B cell (primary cell): ENCODE data around the gene TTC27. TPM values are rescaled to one million over a fixed set of nuclear protein-coding genes. Genes with fewer than 3 reads are reported as not detected.

ENCODE experiments used
- ATAC-seq: fragments of 200-7000 bp; cut with Tn5 transposase; one replicate; pipeline ENCODE4 v1.10.0; 2021; ENCODE audit warnings: low read depth, mild to moderate bottlenecking, moderate number of reproducible peaks, moderate library complexity
- CTCF ChIA-PET: fragments of 350-600 bp; sonication (Branson Sonifier 250); formaldehyde crosslinking; loops from one replicate; lab custom pipeline; 2021; ENCODE audit warnings: antibody characterized with exemption, inconsistent platforms; lab: Charles Lee
- POLR2A ChIA-PET: fragments of 350-600 bp; sonication (Branson Sonifier 250); formaldehyde crosslinking; loops from one replicate; lab custom pipeline; 2021; ENCODE audit warnings: antibody characterized with exemption; lab: Charles Lee
- DNase-seq: peaks from one replicate; pipeline ENCODE4 v3.0.0; 2013
- H2AFZ ChIP-seq: 2 replicates; pipeline ENCODE4 v1.6.1; 2012; ENCODE audit warnings: mild to moderate bottlenecking, low read depth, low read length; ENCODE audit not compliant: insufficient read depth, poor library complexity, severe bottlenecking
- H3K27ac ChIP-seq, 2 donors: 1 replicate in 1 of 2; 2 replicates in 1 of 2; pipeline ENCODE4 v1.5.1; 2012 to 2013; ENCODE audit warnings: low read length in 2 of 2, mild to moderate bottlenecking in 2 of 2, moderate library complexity in 1 of 2
- H3K27me3 ChIP-seq, 4 experiments: fragments of 200-600 bp in 1 of 4; sonication (generic) in 1 of 4; replicated peaks in 1 of 4; 1 replicate in 2 of 4; 2 replicates in 2 of 4; pipeline versions ENCODE4 v1.6.1 to v1.7.0; 2013 to 2016; ENCODE audit warnings: low read length in 3 of 4, mild to moderate bottlenecking in 2 of 4, mixed read lengths in 1 of 4, moderate library complexity in 1 of 4; ENCODE audit not compliant: insufficient read depth in 4 of 4, control insufficient read depth in 3 of 4; ENCODE audit errors: control extremely low read depth in 1 of 4
- H3K36me3 ChIP-seq, 2 experiments: replicated peaks in 1 of 2; 1 replicate in 1 of 2; 2 replicates in 1 of 2; pipeline versions ENCODE4 v1.6.1 to v1.7.1; 2013; ENCODE audit warnings: low read length in 1 of 2; ENCODE audit not compliant: insufficient read depth in 2 of 2, control insufficient read depth in 1 of 2; ENCODE audit errors: control extremely low read depth in 1 of 2, extremely low read depth in 1 of 2
- H3K4me1 ChIP-seq, 2 donors: fragments of 200-600 bp in 1 of 2; sonication (generic) in 1 of 2; 1 replicate in 1 of 2; 2 replicates in 1 of 2; pipeline versions ENCODE4 v1.5.1 to v1.6.1; 2013 to 2017; ENCODE audit warnings: low read length in 2 of 2; ENCODE audit not compliant: control insufficient read depth in 2 of 2, insufficient read depth in 2 of 2
- H3K4me2 ChIP-seq: replicated peaks from 2 replicates; pipeline ENCODE3; 2012; ENCODE audit warnings: mild to moderate bottlenecking, low read depth, low read length; ENCODE audit not compliant: poor library complexity, severe bottlenecking
- H3K4me3 ChIP-seq, 5 experiments: fragments of 200-600 bp in 1 of 5; sonication (generic) in 1 of 5; 1 replicate in 3 of 5; 2 replicates in 2 of 5; pipeline versions ENCODE4 v1.5.1 to v1.7.0; 2011 to 2016; ENCODE audit warnings: low read length in 4 of 5, mild to moderate bottlenecking in 4 of 5, low read depth in 2 of 5, control low read depth in 1 of 5, moderate library complexity in 1 of 5; ENCODE audit not compliant: insufficient read depth in 1 of 5; ENCODE audit errors: control extremely low read depth in 1 of 5, extremely low read depth in 1 of 5
- H3K79me2 ChIP-seq: fragments of 200-600 bp; sonication (generic); one replicate; pipeline ENCODE4 v1.6.0; 2016; ENCODE audit warnings: low read length; ENCODE audit not compliant: control insufficient read depth, insufficient read depth
- H3K9ac ChIP-seq: fragments of 200-600 bp; sonication (generic); 2 replicates; pipeline ENCODE4 v1.6.1; 2017; ENCODE audit warnings: mild to moderate bottlenecking, low read length, moderate library complexity
- H3K9me3 ChIP-seq, 3 donors: one replicate each; pipeline versions ENCODE4 v1.6.1 to v1.7.1; 2013; ENCODE audit warnings: low read length in 2 of 3; ENCODE audit not compliant: control insufficient read depth in 2 of 3, insufficient read depth in 1 of 3; ENCODE audit errors: control extremely low read depth in 1 of 3
- H4K20me1 ChIP-seq: 2 replicates; pipeline ENCODE4 v1.6.0; 2012; ENCODE audit warnings: mild to moderate bottlenecking, low read length; ENCODE audit not compliant: insufficient read depth, control insufficient read depth, poor library complexity, severe bottlenecking
- H3K27ac Mint-ChIP-seq: one replicate; pipeline ENCODE4 v1.8.0; 2021; ENCODE audit warnings: mixed read lengths
- H3K27me3 Mint-ChIP-seq: one replicate; pipeline ENCODE4 v1.8.0; 2021; ENCODE audit warnings: mixed read lengths
- H3K4me1 Mint-ChIP-seq: one replicate; pipeline ENCODE4 v1.8.0; 2021; ENCODE audit warnings: mixed read lengths
- H3K4me3 Mint-ChIP-seq: one replicate; pipeline ENCODE4 v1.8.0; 2021; ENCODE audit warnings: mixed read lengths
- H3K9me3 Mint-ChIP-seq: one replicate; pipeline ENCODE4 v1.8.0; 2022; ENCODE audit warnings: mixed read lengths; ENCODE audit not compliant: insufficient read depth
- CTCF ChIP-seq: fragments of 200-600 bp; IDR thresholded peaks from one replicate; pipeline ENCODE4 v1.8.0; 2022; ENCODE audit warnings: antibody characterized with exemption, mild to moderate bottlenecking
- EZH2 ChIP-seq: IDR thresholded peaks from 2 replicates; pipeline ENCODE4 v1.6.1; 2012; ENCODE audit warnings: borderline replicate concordance, low read depth, mild to moderate bottlenecking, moderate library complexity, low read length; ENCODE audit not compliant: insufficient read depth, poor library complexity, severe bottlenecking
- WGBS: methylation state at CpG from one replicate; pipeline ENCODE4 v1.1.5; 2013; ENCODE audit warnings: missing lambda C conversion rate; ENCODE audit not compliant: insufficient coverage; 5-methylcytosine and 5-hydroxymethylcytosine counted together
- intact Hi-C: fragments of 100-400 bp; cut with micrococcal nuclease; formaldehyde crosslinking; loops from one replicate; pipeline ENCODE4 v1.10.0; 2022
- polyA minus RNA-seq: library from RNA; depleted of rRNA, polyadenylated mRNA; stranded (reverse); fragments of >200 nt; gene quantifications from 2 replicates; pipeline ENCODE4 v1.2.3, GENCODE V29; 2012
- polyA plus RNA-seq: library from polyadenylated mRNA; depleted of rRNA; stranded (reverse); fragments of >200 nt; gene quantifications from 2 replicates; pipeline ENCODE4 v1.2.3, GENCODE V29; 2012
- total RNA-seq, 2 donors: library from RNA; stranded (reverse); fragments of 120-200 nt in 1 of 2; gene quantifications; 1 replicate in 1 of 2; 2 replicates in 1 of 2; pipeline versions ENCODE4 v1.2.3 to v1.2.4, GENCODE V29; 2013 to 2022

TTC27 gene
- total RNA-seq, result 25.8 and 28.5 TPM in 2 replicates
- total RNA-seq (2013), result 32.6 TPM
- polyA plus RNA-seq, result 16.5 and 22.7 TPM in 2 replicates
- polyA minus RNA-seq, result 10.8 and 11.3 TPM in 2 replicates

- Mint-ChIP-seq H3K9me3 (no peaks in the 10 kb centered on the region), H3K4me3 (peak within 1 kb of the TSS; percentile 96), H3K27ac (peak within 1 kb of the TSS; percentile 82), H3K4me1 (peaks cover 18% of the 10 kb centered on the region), H3K27me3 (no peaks in the 10 kb centered on the region)
- H3K4me3 ChIP-seq, result peak within 1 kb of the TSS; percentile 75 to 97 (median 80)
- no peaks in the 10 kb centered on the region for H3K27me3 ChIP-seq
- ChIA-PET POLR2A (interaction anchor here (1.3 to 1.4 kb wide), 2 partner anchors 565 to 848 kb away, joined by 3 to 4 read pairs; partner anchors contain the start of gene SPAST), CTCF (interaction anchor here (2.3 to 2.5 kb wide), 2 partner anchors 848 to 955 kb away, joined by 7 to 8 read pairs; partner anchors contain the start of gene RASGRP3)
- peak within 1 kb of the TSS; percentile 75 for H3K9ac ChIP-seq
- ATAC-seq, result peak; percentile 100
- H3K79me2 ChIP-seq, result peaks cover 30% of the 10 kb centered on the region
- H3K36me3 ChIP-seq, result peaks cover 8 to 15% of the 10 kb centered on the region in 2 experiments
- no peaks in the 10 kb centered on the region for H3K9me3 ChIP-seq
- H3K4me1 ChIP-seq, result peaks cover 4 to 17% of the 10 kb centered on the region in 2 donors
- intact Hi-C loops, result loop anchor here (1.0 to 5.0 kb wide), 3 partner anchors 271 to 971 kb away; partner anchors contain the start of genes BIRC6, FAM98A and RASGRP3
- no peaks in the 10 kb centered on the region for H4K20me1 ChIP-seq
- H3K27ac ChIP-seq, result peak within 1 kb of the TSS; percentile 39 to 66
- peak; percentile 94 for DNase-seq
- peak within 1 kb of the TSS; percentile 87 for H3K4me2 ChIP-seq
- WGBS, result under 1% methylated on average over 28 of the region's 39 CpGs
- peak within 1 kb of the TSS; percentile 90 for H2AFZ ChIP-seq
- no peak for TF ChIP-seq EZH2
- TF ChIP-seq CTCF, result no peak
These were observed at the start of gene TTC27 for GRCh38 chr2:32627814-32628579. TTC27 (plus strand) TSS chr2:32628050; CDS start chr2:32628293, 243 bp downstream.
